Astrocyte (in vitro differentiated cells and primary cell): ENCODE measurements around the gene PRSS36. TPM values are rescaled to one million over a fixed set of nuclear protein-coding genes. Genes with fewer than 3 reads are reported as not detected.
A peak's percentile ranks its signal among the peaks of the same experiment; 100 is the strongest.
"Not testable (repeated sequence)": the region's sequence is repeated elsewhere in the genome, so short reads cannot be mapped to it uniquely, and the experiment has no call there.

Experiments
- DNase-seq: peaks from one replicate; pipeline ENCODE4 v3.0.0-alpha.2; 2010; ENCODE audit warnings: low read depth
- FAIRE-seq: peaks from 2 replicates; lab custom pipeline; 2011; peaks lifted over from hg19 to GRCh38; lab: Jason Lieb, UNC
- H2AFZ ChIP-seq: 2 replicates; pipeline ENCODE4 v1.6.0; 2012; ENCODE audit warnings: low read depth, low read length, inconsistent platforms
- H3K27ac ChIP-seq: 2 replicates; pipeline ENCODE4 v1.5.1; 2011; ENCODE audit warnings: low read depth, low read length, inconsistent platforms
- H3K27me3 ChIP-seq: 2 replicates; pipeline ENCODE4 v1.6.0; 2011; ENCODE audit warnings: low read length, inconsistent platforms; ENCODE audit not compliant: insufficient read depth
- H3K36me3 ChIP-seq: 2 replicates; pipeline ENCODE4 v1.5.1; 2011; ENCODE audit warnings: low read length, inconsistent platforms; ENCODE audit not compliant: insufficient read depth
- H3K4me1 ChIP-seq: 2 replicates; pipeline ENCODE4 v1.5.1; 2011; ENCODE audit warnings: low read length, inconsistent platforms; ENCODE audit not compliant: insufficient read depth
- H3K4me2 ChIP-seq: 2 replicates; pipeline ENCODE4 v1.6.0; 2012; ENCODE audit warnings: low read length, inconsistent platforms
- H3K4me3 ChIP-seq: 2 replicates; pipeline ENCODE4 v1.5.1; 2011; ENCODE audit warnings: low read depth, mild to moderate bottlenecking, low read length, inconsistent platforms; ENCODE audit not compliant: insufficient read depth
- H3K79me2 ChIP-seq: 2 replicates; pipeline ENCODE4 v1.6.0; 2012; ENCODE audit warnings: mild to moderate bottlenecking, low read length, inconsistent platforms; ENCODE audit not compliant: insufficient read depth
- H3K9ac ChIP-seq: 2 replicates; pipeline ENCODE4 v1.6.0; 2012; ENCODE audit warnings: mild to moderate bottlenecking, low read length, inconsistent platforms
- H3K9me3 ChIP-seq: 2 replicates; pipeline ENCODE4 v1.5.1; 2012; ENCODE audit warnings: low read depth, mild to moderate bottlenecking, low read length, inconsistent platforms; ENCODE audit not compliant: insufficient read depth
- H4K20me1 ChIP-seq: 2 replicates; pipeline ENCODE4 v1.6.0; 2012; ENCODE audit warnings: low read length, inconsistent platforms; ENCODE audit not compliant: insufficient read depth
- H3K27ac Mint-ChIP-seq: one replicate; pipeline ENCODE4 v1.8.0; 2021; ENCODE audit warnings: mild to moderate bottlenecking, mixed read lengths; ENCODE audit not compliant: unreplicated experiment
- H3K27me3 Mint-ChIP-seq: one replicate; pipeline ENCODE4 v1.8.0; 2021; ENCODE audit warnings: low read depth, mixed read lengths; ENCODE audit not compliant: unreplicated experiment
- H3K36me3 Mint-ChIP-seq: one replicate; pipeline ENCODE4 v1.8.0; 2021; ENCODE audit warnings: low read depth, mixed read lengths; ENCODE audit not compliant: unreplicated experiment
- H3K4me1 Mint-ChIP-seq: one replicate; pipeline ENCODE4 v1.8.0; 2021; ENCODE audit warnings: low read depth, mixed read lengths; ENCODE audit not compliant: unreplicated experiment
- H3K4me3 Mint-ChIP-seq: one replicate; pipeline ENCODE4 v1.8.0; 2021; ENCODE audit warnings: mild to moderate bottlenecking, moderate library complexity, mixed read lengths; ENCODE audit not compliant: unreplicated experiment
- H3K9me3 Mint-ChIP-seq: one replicate; pipeline ENCODE4 v1.8.0; 2021; ENCODE audit warnings: mild to moderate bottlenecking, mixed read lengths; ENCODE audit not compliant: unreplicated experiment
- CTCF ChIP-seq: IDR thresholded peaks from 2 replicates; pipeline ENCODE4 v1.5.1; 2011; ENCODE audit warnings: low read depth, mild to moderate bottlenecking, inconsistent platforms, low read length, moderate library complexity; ENCODE audit not compliant: insufficient read depth
- EZH2 ChIP-seq: IDR thresholded peaks from 2 replicates; pipeline ENCODE4 v1.6.1; 2012; ENCODE audit warnings: mild to moderate bottlenecking, low read length, inconsistent platforms; ENCODE audit not compliant: insufficient read depth
- total RNA-seq: library from RNA; stranded (reverse); gene quantifications from 2 replicates; pipeline ENCODE4 v1.2.1, GENCODE V29; 2021

Gene PRSS36
- total RNA-seq, 1 donor from 2014 or later = 0.41 TPM

GRCh38 chr16:31106509-31107464 is 43.1 kb downstream of the PRSS36 start:
- H2AFZ ChIP-seq = no peak overlapping the region
- H3K4me1 ChIP-seq = peaks cover 9% of the 10 kb centered on the region
- no peak overlapping the region for H3K9ac ChIP-seq
- H3K27me3 ChIP-seq = no peaks in the 10 kb centered on the region
- H3K36me3 Mint-ChIP-seq = peaks cover 18% of the 10 kb centered on the region
- H3K4me3 ChIP-seq = no peak overlapping the region
- H3K27ac ChIP-seq = no peak overlapping the region
- H3K27ac Mint-ChIP-seq = no peak overlapping the region
- H3K4me3 Mint-ChIP-seq = peak overlapping the region; percentile 84
- no peak overlapping the region for H3K4me2 ChIP-seq
- H3K27me3 Mint-ChIP-seq = no peaks in the 10 kb centered on the region
- peaks cover 5% of the 10 kb centered on the region for H3K4me1 Mint-ChIP-seq
- no peaks in the 10 kb centered on the region for H3K9me3 Mint-ChIP-seq
- H3K9me3 ChIP-seq = no peaks in the 10 kb centered on the region
- peaks cover 20% of the 10 kb centered on the region for H3K79me2 ChIP-seq
- FAIRE-seq = no peak
- no peak for TF ChIP-seq EZH2
- no peak for TF ChIP-seq CTCF
- H4K20me1 ChIP-seq = peaks cover 4% of the 10 kb centered on the region
- no peak for DNase-seq
- no peaks in the 10 kb centered on the region for H3K36me3 ChIP-seq

GRCh38 chr16:31105677-31106213 is 44.1 kb downstream of the PRSS36 start:
- H3K4me3 Mint-ChIP-seq = no peak overlapping the region
- H3K27ac ChIP-seq = no peak overlapping the region
- H3K4me1 ChIP-seq = peaks cover 9% of the 10 kb centered on the region
- no peaks in the 10 kb centered on the region for H3K27me3 ChIP-seq
- H3K4me2 ChIP-seq = peak overlapping the region; percentile 33
- no peaks in the 10 kb centered on the region for H3K9me3 Mint-ChIP-seq
- FAIRE-seq = no peak
- TF ChIP-seq EZH2 (no peak), CTCF (peak; percentile 36)
- H3K36me3 Mint-ChIP-seq = peaks cover 9% of the 10 kb centered on the region
- peak overlapping the region; percentile 86 for H2AFZ ChIP-seq
- DNase-seq = no peak
- H3K9me3 ChIP-seq = no peaks in the 10 kb centered on the region
- no peak overlapping the region for H3K27ac Mint-ChIP-seq
- H3K9ac ChIP-seq = no peak overlapping the region
- H3K36me3 ChIP-seq = no peaks in the 10 kb centered on the region
- peaks cover 5% of the 10 kb centered on the region for H3K4me1 Mint-ChIP-seq
- peaks cover 20% of the 10 kb centered on the region for H3K79me2 ChIP-seq
- no peak overlapping the region for H3K4me3 ChIP-seq
- H4K20me1 ChIP-seq = no peaks in the 10 kb centered on the region
- no peaks in the 10 kb centered on the region for H3K27me3 Mint-ChIP-seq

DNA sequence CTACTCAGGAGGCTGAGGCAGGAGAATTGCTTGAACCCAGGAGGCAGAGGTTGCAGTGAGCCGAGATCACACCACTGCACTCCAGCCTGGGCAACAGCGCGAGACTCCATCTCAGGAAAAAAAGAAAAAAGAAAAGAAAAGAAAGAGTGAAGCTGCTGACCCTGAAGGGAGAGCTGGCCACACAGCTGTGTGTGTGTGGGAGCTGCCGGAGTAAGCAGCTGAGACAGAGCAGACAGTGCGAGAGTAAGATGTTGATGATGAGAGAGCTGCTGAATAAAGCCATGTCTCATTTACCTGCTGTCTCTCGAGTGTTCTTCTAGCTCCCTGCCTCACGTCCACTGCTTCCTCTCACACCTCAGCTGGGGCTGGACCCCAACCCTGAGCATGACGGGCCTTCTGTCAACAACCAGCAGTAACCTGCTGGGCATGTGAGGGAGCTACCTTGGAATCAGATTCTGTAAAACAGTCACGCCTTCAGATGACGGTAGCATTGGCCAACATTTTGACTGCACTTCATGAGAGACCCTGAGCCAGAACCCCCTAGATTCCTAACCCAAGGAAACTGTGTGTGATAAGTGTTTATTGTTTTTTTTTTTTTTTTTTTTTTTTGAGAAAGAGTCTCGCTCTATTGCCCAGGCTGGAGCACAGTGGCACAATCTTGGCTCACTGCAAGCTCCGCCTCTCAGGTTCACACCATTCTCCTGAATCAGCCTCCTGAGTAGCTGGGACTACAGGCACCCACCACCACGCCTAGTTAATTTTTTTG is 48.8 kb downstream of the PRSS36 start:
- not testable (repeated sequence) for H3K4me1 Mint-ChIP-seq, FAIRE-seq, H3K9me3 ChIP-seq, H3K9ac ChIP-seq, H3K4me2 ChIP-seq, H3K4me1 ChIP-seq, H3K9me3 Mint-ChIP-seq, H3K27ac ChIP-seq, DNase-seq, H3K27ac Mint-ChIP-seq, H3K27me3 ChIP-seq, H3K36me3 Mint-ChIP-seq, H3K4me3 ChIP-seq, H3K79me2 ChIP-seq, H4K20me1 ChIP-seq, H2AFZ ChIP-seq, H3K4me3 Mint-ChIP-seq, H3K27me3 Mint-ChIP-seq, H3K36me3 ChIP-seq
